HCT116 (cell line): ENCODE results near the gene GPR180.

Source experiments
- ATF3 ChIP-seq: IDR thresholded peaks from 2 replicates; pipeline ENCODE4 v1.6.1; 2012
- EGR1 ChIP-seq: IDR thresholded peaks from 2 replicates; pipeline ENCODE4 v1.6.1; 2012; ENCODE audit warnings: low read depth
- EZH2 ChIP-seq: fragments of 200-600 bp; sonication (generic); IDR thresholded peaks from 2 replicates; pipeline ENCODE4 v1.6.1; 2017; ENCODE audit warnings: antibody characterized with exemption, mixed run types
- JUND ChIP-seq: IDR thresholded peaks from 2 replicates; pipeline ENCODE4 v1.6.1; 2012
- POLR2A ChIP-seq: IDR thresholded peaks from 2 replicates; pipeline ENCODE4 v1.7.0; 2011; ENCODE audit warnings: borderline replicate concordance; ENCODE audit not compliant: insufficient read depth, insufficient read length; ENCODE audit errors: extremely low read depth
- POLR2AphosphoS5 ChIP-seq: IDR thresholded peaks from 2 replicates; pipeline ENCODE4 v1.6.1; 2011; ENCODE audit warnings: mild to moderate bottlenecking, low read depth, low read length, moderate library complexity
- RAD21 ChIP-seq: IDR thresholded peaks from 2 replicates; pipeline ENCODE4 v1.6.1; 2012; ENCODE audit warnings: low read depth, mild to moderate bottlenecking
- SP1 ChIP-seq: IDR thresholded peaks from 2 replicates; pipeline ENCODE4 v1.6.1; 2012; ENCODE audit warnings: low read depth
- ZBTB33 ChIP-seq: IDR thresholded peaks from 2 replicates; pipeline ENCODE4 v1.6.1; 2011; ENCODE audit warnings: mild to moderate bottlenecking, low read length, moderate library complexity; ENCODE audit not compliant: insufficient replicate concordance; ENCODE audit errors: extremely low read depth
- ZFX ChIP-seq: fragments of 450-650 bp; IDR thresholded peaks from 2 replicates; pipeline ENCODE4 v1.6.1; 2017
- ZNF274 ChIP-seq: fragments of 200-500 bp; sonication (Bioruptor generic); IDR thresholded peaks from 2 replicates; pipeline ENCODE4 v1.6.1; 2014; ENCODE audit warnings: mild to moderate bottlenecking, low read depth, low read length, inconsistent platforms
- TF ChIP-seq, protein P1 (sequence below), 3 experiments: fragments of 200-600 bp in 1 of 3; sonication (generic) in 1 of 3; IDR thresholded peaks in 2 of 3; conservative IDR thresholded peaks in 1 of 3; 2 replicates each; pipeline ENCODE4 v1.5.1; 2012 to 2017; ENCODE audit warnings: low read depth in 2 of 3, low read length in 2 of 3, antibody characterized with exemption in 1 of 3, borderline replicate concordance in 1 of 3, control low read depth in 1 of 3, mild to moderate bottlenecking in 1 of 3, mixed read lengths in 1 of 3, mixed run types in 1 of 3, moderate library complexity in 1 of 3; ENCODE audit not compliant: insufficient read depth in 1 of 3
- TF ChIP-seq, protein P2 (sequence below): IDR thresholded peaks from 2 replicates; pipeline ENCODE4 v1.6.1; 2012; ENCODE audit warnings: low read depth
- TF ChIP-seq, protein P3 (sequence below): IDR thresholded peaks from 2 replicates; pipeline ENCODE4 v1.6.1; 2012

- TF ChIP-seq EGR1: no peak
- TF ChIP-seq RAD21: no peak
- TF ChIP-seq, protein P1, sequence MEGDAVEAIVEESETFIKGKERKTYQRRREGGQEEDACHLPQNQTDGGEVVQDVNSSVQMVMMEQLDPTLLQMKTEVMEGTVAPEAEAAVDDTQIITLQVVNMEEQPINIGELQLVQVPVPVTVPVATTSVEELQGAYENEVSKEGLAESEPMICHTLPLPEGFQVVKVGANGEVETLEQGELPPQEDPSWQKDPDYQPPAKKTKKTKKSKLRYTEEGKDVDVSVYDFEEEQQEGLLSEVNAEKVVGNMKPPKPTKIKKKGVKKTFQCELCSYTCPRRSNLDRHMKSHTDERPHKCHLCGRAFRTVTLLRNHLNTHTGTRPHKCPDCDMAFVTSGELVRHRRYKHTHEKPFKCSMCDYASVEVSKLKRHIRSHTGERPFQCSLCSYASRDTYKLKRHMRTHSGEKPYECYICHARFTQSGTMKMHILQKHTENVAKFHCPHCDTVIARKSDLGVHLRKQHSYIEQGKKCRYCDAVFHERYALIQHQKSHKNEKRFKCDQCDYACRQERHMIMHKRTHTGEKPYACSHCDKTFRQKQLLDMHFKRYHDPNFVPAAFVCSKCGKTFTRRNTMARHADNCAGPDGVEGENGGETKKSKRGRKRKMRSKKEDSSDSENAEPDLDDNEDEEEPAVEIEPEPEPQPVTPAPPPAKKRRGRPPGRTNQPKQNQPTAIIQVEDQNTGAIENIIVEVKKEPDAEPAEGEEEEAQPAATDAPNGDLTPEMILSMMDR (IDR thresholded peaks at IDR 0.05 in 2 of 3, conservative IDR thresholded peaks at IDR 0.05 in 1 of 3; ENCODE audit: borderline replicate concordance in 1 of 3, insufficient read depth in 1 of 3, low read depth in 2 of 3, low read length in 2 of 3): no peak
- TF ChIP-seq, protein P2, sequence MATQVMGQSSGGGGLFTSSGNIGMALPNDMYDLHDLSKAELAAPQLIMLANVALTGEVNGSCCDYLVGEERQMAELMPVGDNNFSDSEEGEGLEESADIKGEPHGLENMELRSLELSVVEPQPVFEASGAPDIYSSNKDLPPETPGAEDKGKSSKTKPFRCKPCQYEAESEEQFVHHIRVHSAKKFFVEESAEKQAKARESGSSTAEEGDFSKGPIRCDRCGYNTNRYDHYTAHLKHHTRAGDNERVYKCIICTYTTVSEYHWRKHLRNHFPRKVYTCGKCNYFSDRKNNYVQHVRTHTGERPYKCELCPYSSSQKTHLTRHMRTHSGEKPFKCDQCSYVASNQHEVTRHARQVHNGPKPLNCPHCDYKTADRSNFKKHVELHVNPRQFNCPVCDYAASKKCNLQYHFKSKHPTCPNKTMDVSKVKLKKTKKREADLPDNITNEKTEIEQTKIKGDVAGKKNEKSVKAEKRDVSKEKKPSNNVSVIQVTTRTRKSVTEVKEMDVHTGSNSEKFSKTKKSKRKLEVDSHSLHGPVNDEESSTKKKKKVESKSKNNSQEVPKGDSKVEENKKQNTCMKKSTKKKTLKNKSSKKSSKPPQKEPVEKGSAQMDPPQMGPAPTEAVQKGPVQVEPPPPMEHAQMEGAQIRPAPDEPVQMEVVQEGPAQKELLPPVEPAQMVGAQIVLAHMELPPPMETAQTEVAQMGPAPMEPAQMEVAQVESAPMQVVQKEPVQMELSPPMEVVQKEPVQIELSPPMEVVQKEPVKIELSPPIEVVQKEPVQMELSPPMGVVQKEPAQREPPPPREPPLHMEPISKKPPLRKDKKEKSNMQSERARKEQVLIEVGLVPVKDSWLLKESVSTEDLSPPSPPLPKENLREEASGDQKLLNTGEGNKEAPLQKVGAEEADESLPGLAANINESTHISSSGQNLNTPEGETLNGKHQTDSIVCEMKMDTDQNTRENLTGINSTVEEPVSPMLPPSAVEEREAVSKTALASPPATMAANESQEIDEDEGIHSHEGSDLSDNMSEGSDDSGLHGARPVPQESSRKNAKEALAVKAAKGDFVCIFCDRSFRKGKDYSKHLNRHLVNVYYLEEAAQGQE: no peak
- no peak for TF ChIP-seq EZH2
- no peak for TF ChIP-seq POLR2A
- TF ChIP-seq JUND: no peak
- no peak for TF ChIP-seq ZBTB33
- no peak for TF ChIP-seq ZNF274
- TF ChIP-seq ATF3: no peak
- TF ChIP-seq SP1: no peak
- TF ChIP-seq, protein P3, sequence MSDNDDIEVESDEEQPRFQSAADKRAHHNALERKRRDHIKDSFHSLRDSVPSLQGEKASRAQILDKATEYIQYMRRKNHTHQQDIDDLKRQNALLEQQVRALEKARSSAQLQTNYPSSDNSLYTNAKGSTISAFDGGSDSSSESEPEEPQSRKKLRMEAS: no peak
- TF ChIP-seq POLR2AphosphoS5: no peak
- no peak for TF ChIP-seq ZFX
Observed at GRCh38 chr13:94677799-94678198, 76.1 kb downstream of the GPR180 start.
